GM18858 (cell line): ENCODE results near the gene PCTP.
A peak's percentile ranks its signal among the peaks of the same experiment; 100 is the strongest.

ENCODE experiments used
- ATAC-seq: cut with Tn5 transposase; IDR thresholded peaks from one replicate; pipeline ENCODE4 v1.9.1; 2021; ENCODE audit not compliant: unreplicated experiment

The PCTP gene

DNA sequence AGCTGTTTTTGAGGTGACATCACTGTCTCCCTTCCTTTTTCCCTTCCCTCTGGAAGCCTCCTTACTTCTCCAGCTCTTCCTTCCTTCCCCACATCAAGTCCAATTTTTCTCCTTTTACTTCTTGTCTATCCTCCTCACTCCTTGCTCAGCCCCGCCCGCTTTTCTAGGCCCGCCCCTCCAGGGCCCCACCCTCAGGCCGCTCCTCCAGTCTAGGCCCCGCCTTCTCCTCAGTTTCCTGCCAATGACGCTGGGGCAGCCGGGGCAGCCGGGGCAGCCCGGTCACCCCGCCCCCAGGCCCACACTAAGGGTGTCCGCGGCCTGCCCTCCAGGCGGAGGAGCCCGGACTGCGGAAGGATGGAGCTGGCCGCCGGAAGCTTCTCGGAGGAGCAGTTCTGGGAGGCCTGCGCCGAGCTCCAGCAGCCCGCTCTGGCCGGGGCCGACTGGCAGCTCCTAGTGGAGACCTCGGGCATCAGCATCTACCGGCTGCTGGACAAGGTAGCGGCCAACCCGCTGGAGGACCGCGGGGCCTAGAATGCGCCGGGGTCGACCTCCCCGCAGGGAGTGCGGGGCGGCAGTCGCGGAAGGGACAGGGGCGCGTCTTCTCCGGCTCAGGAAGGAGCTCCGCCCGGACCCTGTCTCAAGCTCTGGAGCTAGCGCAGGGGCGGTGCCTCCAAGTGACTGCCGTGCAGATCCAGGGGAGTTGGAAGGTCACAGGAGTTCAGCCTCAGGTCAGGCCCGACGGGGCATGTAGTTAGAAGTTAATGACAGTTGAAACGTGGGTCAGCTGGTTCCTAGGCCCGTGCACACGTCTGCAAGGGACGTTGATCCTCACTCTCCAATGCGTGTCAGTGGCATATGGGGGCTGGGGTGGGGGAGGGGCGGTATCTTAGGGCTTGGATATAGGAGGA lies at the start of gene PCTP:
PCTP (plus strand) TSS at position 302 of the 908 bp plus-strand sequence; CDS start at position 355, 53 bp downstream.
- ATAC-seq, result peak; percentile 95

DNA sequence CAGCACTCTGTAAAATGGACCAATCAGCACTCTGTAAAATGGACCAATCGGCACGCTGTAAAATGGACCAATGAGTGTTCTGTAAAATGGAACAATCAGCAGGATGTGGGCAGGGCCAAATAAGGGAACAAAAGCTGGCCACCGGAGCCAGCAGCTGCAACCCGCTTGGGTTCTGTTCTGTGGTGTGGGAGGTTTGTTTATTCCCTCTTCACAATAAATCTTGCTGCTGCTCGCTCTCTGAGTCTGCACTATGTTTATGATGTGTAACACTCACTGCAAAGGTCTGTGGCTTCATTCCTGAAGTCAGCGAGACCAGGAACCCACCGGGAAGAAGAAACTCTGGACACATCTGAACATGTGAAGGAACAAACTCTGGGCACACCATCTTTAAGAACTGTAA lies 48.7 kb upstream of the PCTP start:
- ATAC-seq, result no peak

DNA sequence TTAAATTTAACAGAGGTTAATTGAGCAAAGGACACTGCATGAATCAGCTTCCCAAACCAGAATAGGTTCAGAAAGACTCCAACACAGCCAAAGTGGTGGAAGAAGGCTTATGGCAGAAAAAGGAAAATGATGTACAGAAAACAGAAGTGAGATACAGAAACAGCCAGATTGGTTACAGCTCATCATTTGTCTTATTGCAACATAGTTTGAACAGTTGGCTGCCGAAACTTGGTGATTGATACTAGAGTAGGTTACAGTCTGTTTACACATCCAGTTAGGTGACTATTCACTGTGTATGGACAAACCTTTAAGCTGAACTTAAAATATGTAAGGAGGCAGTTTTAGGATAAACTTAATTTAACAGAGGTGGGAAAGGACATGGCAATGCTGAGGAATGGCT lies 46.5 kb upstream of the PCTP start:
- no peak for ATAC-seq

DNA sequence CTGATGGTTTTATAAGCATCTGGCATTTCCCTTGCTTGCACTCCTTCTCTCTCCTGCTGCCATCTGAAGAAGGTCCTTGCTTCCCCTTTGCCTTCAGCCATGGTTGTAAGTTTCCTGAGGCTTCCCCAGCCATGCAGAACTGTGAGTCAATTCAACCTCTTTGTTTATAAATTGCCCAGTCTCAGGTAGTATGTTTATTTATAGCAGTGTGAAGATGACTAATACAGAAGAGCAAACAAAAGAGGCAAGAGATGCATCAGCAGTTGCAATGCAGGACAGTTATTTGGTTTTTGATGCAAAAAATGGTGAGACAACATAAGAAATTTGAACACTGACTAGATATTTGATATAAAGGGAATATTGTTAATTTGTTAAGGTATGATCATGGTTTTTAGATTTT lies 45.0 kb upstream of the PCTP start:
- peak; percentile 96 for ATAC-seq

DNA sequence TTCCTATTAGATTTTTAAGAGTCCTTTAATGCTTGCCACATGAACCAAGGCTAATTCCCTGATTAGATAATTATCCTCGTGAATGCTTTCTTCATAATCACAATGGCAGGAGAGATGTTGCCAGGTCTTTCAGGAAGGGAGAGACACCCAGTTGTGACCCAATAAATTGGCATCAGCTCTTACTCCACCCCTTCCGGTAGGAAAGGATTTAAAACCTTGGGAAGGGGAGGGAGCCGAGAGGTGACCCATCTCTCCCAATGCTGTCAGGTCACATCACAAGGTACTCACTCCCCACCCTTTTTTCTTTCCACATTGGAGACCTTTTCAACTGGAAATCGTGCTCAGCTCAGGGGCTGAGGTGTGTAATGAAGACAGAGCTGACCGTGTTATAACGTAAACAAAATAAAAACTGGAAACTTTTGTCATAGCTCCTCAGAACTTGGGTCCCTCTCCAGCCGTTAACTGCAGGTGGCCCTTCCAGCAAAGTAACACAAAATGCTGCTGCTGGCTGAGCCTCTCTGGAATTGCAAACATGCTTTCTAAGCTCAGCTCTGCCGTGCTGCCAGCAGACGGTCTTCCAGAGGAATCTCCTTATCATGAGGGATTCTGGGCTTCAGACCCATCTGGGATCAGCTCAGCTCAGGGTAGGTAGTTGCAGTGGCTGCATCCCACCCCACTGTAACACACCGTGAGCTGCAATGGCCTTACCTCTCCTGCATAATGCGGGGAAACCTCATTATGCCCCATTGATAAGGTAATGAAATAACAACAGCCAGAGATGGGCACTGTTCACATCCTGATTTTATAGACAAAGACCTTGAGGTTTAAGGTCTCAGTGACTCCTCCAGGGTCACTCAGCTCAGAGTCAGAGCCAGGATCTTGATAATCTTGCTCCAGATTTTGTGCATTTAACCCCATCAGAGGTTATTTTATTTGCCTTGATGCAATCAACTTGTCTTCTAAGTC lies 43.8 kb upstream of the PCTP start:
- ATAC-seq, result no peak

DNA sequence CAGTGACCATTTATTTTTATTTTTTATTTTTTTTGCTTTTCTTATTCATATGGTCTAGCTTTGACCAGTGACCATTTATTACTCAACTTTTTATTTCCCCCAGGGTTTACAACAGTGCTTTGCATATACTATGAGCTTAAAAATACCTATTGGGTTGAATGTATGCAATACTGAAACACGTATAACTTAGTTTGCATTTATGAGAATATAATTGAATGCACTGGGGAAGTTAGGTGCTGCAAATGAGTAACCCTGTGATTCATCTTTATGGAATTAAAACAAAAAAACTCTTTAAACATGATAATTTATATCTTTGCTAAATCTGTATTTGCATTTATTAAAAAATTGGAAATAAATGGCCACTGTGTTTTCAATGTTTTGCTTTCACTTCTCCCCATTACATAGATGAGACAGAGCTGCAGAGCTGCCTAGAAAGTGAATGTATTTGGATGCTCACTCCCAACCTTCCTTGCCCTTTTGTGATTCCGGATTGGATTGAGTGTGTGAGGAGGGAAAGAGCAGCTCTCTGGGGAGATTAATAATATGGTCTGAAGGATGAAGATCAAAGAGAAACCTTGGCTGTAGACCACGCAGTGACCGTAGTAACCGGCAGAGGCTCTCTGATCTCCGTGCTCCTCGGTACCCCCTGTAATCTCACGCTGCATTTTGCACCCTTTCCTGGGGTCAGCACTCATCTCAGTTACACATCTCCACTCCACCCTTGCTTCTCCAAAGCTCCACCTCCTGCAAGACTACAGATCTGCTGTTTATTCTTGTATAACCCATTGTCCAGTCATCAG lies 42.5 kb upstream of the PCTP start:
- no peak for ATAC-seq

DNA sequence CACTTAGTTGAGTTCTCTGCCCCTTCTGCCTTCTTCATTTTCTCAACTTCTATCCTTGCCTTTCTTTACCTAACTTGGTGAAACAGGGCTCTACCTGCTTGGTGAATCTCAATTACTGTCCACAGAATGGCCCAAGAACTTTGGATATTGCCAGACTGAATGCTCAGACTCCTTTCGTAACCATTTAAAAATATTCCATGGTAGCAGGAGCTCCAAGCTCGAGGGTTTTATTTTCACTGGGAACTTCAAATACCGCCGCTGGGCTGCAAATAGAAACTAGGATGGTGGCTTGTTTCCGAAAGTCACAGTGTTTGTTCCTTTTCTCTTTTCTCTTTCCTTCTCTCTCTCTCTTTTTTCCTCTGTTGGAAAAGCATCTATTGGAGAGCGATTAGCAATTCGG lies 41.4 kb upstream of the PCTP start:
- no peak for ATAC-seq

DNA sequence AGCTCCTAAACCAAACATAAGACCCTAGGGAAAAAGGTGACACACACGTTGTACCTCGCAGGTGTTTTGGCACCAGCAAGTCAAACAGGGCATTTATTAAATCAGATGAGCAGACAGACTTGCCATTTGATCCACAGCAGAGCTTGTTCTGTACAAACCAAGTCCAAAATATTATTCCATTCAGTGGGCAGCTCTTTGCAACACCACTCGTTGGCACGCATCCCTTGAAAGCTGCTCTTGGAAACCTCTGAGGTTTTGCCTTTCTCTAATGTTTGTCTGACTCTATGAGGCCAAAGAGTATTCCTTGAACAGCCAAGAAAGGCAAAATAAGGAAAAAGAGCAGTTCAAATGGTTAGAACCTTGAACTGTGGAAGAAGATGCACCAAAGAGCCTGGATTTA lies 40.9 kb upstream of the PCTP start:
- ATAC-seq, result no peak

DNA sequence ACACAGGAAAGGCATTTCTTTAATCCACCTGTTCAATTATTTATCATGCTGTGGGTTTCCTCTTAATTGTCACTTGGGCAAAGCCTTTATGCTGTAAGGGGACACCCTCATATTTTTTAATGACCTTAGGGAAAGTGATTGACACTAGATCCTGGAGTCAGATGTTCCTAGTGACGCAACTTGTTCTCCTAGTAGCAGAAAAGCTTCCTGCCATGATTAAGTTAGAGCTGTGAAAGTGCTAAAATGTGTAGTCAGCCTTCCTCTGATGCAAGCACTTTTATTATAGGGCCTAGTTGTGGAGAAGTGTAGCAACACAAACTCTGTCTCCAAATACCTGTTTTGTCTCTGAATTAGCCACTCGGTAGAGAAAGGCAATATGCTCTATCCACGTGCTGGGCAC lies 40.4 kb upstream of the PCTP start:
- no peak for ATAC-seq

DNA sequence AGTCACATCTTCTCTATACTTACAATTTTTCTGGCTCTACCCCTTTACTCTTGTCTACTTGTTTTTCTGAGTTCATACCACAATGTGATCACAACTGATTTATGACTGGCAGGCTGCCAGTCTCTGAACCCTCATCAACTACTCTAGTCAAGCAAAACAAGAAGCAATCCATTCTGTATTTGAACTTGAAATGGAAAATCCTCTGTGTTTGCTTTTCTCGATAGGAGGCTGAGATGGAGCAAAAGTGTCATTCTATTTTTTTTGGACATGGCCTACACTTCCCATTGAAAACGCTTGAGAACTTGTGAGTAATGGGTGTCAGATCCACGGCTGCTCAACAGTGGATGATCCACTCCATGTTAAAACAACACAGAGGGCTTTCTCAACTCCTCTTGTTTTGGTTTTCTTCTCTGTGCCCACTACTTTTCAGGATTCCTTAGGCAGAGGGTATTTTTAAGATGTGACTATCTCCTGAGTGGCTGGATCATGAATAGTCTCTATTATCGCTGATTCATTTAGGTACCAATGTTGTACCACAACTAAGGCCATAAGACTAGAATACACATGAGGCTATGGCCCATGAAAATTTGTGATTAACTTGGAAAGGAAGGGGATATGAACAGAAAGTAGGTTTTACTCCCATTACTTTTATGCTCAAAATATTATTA lies 39.9 kb upstream of the PCTP start:
- no peak for ATAC-seq

DNA sequence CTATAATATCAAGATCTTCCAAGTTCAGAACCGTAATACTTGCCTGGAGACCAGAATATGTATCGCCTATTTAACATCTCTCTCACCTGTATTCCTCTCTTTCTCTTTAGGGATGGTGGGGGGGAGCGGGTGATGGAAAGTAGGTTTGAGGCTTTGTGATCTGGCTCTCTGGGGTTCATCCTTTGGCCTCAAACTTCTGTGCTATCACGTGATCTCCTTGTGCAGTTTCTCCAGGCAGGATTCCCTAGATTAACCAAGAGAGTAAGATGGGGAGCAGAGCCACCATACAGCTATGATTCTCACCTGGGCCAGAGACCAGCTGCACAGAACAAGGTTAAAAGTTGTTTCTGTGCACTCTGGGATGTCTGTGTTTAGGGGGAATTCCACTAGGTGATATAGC lies 33.4 kb upstream of the PCTP start:
- no peak for ATAC-seq

DNA sequence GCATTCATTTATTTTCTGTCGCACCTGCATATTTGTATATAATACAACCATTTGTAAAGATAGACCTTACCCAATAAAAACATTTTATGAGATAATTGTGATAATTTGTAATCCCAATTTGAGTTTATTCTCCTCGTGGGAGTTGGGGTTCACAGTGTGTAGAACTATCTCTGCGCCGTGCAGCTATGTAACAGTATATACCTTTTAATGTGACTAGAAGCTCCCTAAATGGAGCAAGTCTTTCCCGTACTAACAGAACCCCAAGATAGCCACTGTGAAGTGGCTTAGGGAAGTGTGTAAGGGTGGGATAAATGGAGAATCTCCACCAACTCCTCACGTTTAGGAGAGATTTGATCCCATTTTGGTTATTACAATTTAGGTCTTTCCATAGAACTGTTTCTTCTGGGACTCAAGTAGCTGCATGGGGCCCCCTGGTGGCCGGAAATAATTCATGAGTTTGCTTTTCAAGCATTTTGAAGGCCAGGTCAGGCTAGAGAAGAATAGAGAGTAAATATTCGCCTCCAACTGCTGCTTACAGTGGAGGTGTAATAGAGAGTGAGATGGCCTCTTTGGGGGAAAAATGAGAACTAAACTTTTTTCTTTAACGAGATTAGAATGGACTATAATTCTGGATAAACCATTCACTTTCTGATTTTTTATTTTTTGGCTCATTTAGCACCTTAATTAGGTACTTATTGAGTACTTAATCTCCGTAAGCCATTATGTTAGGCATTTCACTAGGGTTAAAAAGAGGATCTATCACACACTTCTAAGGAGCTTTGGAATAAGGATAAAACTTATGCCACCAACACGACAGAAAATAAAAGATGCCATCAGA lies 32.7 kb upstream of the PCTP start:
- peak; percentile 47 for ATAC-seq

DNA sequence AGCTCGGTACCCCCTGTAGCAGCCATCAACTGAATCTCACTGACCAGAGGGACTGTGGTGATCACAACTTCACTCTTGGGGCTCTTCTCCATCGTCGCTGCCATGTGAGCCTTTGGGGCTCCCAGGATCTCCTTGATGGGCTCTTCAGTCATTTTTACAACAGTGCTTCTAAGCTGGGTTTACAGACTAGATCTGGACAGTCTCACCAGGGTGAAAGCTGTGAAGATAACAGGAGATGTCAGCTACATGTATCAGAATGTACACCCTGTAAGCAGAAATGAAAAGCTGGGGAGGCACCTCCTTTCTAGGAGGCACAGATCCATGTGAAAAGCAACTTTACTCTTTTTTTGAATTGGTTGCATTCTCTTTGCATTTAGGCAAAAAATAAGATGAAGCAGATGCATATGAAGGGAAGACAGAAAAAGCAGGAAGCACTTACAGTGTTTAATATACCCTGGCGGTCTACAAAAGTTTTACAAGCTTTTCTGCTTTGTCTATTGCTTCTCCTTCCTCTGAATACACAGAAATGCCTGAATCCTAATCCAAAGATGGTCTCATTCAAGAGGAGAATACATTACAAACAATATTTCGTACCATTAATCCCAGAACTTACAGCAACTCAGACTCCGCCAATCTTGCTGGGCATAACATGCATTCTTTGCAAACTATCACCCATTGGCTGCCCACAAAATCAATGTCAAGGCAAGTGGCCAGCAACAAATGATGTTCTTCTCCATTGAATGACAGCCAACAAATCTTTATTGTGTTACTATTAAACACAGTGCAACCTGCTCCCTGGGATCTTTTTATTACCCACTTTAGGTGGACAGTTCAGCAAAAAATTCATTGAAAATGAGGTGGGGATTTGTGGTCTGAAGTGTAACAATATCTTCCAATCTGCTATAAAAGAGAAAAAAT lies 29.7 kb upstream of the PCTP start:
- no peak for ATAC-seq

DNA sequence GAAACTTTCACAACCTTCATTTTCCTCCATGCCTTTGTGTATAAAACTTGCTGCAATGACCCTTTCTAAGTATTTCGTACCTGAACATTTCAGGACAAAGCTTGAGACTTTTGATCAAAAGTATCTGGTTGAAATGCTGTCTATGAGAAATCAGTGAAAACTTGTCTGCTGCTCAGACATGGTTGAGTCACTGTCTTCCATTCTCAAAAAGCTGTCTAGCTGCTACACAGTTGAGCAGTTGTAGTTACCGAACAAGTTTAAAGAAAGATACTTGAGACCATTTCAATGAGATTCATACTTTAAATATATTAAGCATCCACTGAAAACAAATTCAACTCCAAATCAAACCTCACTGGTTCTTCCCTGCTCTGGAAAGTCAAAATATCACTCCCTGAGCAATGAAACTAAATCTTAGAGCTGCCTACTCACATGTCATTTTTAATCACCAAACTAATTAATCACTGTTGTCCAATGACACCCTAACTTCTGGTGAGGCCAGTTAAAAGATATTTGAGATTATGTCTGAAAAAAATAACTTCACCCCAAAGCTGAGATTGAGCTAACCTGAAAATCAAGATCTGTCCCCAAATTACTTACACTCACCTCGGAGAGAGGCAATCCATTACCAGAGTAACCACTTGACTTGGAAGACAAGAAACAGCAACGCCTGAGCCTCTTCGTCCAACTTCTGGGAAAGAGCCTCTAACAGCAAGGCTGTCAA lies 28.7 kb upstream of the PCTP start:
- no peak for ATAC-seq

DNA sequence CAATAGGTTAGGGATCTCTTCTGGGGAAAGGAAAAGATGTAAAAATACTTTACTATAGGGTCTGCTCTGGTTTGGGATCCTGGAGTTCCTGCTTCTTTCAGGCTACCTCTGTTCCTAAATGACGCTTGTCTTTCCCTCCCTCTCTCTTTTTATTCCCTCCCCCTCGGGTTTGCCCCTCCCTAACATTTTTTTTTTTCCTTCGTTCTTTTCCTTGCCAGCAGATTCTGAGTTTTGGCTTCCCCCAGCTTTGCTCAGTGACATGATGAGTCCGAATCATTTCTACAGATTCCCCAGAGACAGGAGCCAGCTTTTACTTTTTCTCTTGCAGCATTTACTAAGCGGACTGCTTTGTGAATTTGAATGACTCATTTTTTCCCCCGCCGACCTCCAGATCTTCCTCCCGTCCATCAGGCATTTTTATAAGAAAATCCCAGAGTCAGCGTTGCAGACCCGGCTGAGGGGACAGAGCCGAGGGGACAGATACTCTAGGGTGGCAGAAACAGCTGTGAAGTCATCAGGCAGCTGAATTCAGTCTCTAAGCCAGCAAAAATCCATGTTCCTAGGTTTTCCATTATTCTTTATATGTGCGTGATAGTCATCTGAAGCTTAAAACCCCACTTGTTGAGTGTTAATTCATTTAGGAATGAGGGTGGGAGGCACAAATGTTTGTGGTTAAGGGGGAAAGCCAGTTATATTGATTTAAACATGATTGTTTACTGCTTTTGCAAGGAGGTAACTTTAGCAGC lies 27.9 kb upstream of the PCTP start, which contains the start of gene TMEM100:
TMEM100 (minus strand) TSS at position 123 of the 746 bp plus-strand sequence. CDS start 1,794 bp downstream, outside the sequence.
- ATAC-seq, result no peak

DNA sequence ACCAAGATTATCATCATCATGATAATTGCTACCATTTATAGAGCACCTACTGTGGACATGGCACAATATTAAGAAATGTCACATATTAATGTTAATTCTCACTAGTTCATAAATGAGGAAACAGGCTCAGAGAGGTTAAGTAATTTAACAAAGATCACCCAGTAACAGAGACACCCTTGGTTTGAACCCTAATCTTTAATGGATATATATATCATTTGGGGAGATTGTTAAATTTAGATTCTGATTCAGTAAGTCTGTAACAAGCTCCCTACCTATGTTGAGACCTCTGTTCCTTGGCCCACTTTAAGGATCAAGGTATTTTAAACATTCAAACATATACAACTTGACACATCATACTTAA lies 27.4 kb upstream of the PCTP start:
- no peak for ATAC-seq

DNA sequence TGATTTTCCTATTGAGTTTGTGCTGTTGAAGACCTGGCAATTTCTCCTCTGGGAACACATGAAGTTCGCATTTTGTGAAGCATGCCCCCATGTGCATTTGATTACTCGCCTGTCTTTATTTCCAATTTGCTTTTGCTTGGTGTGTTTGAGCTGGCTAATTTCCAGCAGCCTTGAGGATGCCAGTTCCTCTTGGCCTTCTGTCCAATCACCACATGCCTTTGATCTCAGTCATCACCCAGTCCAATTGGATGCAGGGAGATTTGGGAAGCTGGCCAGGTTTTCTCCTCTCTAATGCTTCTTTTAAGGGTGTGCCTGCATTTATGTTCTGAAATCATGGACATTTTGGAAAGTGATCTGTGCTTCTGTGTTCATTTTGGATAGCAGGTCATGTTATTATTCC lies 24.4 kb upstream of the PCTP start:
- ATAC-seq, result no peak
